HCT116 (cell line): Measurements from ENCODE around the gene CFAP99. TPM values are rescaled to one million over a fixed set of nuclear protein-coding genes. Genes with fewer than 3 reads are reported as not detected.

Experiments
- ATAC-seq: fragments of 200-7000 bp; cut with Tn5 transposase; 2 replicates; pipeline ENCODE4 v1.9.1; 2020; ENCODE audit warnings: mild to moderate bottlenecking, moderate library complexity
- BruUV-seq: library from RNA; stranded (reverse); fragments of 400-500 nt; replicated peaks from 2 replicates; lab custom pipeline; 2021; lab: Mats Ljungman, UMichigan
- CTCF ChIA-PET: fragments of 300-600 bp; sonication (Branson Sonifier 250); formaldehyde crosslinking; loops from one replicate; lab custom pipeline; 2021; ENCODE audit warnings: antibody characterized with exemption; lab: Charles Lee
- POLR2A ChIA-PET: fragments of 300-600, 350-600 bp; sonication (Branson Sonifier 250); formaldehyde crosslinking; loops from one replicate; lab custom pipeline; 2021; ENCODE audit warnings: antibody characterized with exemption; lab: Charles Lee
- RAD21 ChIA-PET, 2 experiments: fragments of 300-600 bp; sonication (Branson Sonifier 250); formaldehyde crosslinking; loops; one replicate each; lab custom pipeline; 2023; ENCODE audit warnings: low total read pairs in 2 of 2; ENCODE audit not compliant: uncharacterized antibody in 2 of 2, unreplicated experiment in 2 of 2, low non-redundant PET in 1 of 2; lab: Charles Lee
- DNase-seq: peaks from one replicate; pipeline ENCODE4 v3.0.0-alpha.2; 2010; ENCODE audit warnings: low read depth, low spot score
- H2AFZ ChIP-seq: fragments of 200-600 bp; shearing (Covaris generic), sonication (generic); 2 replicates; pipeline ENCODE4 v1.6.1; 2017; ENCODE audit warnings: low read depth, mixed run types, mixed read lengths, antibody characterized with exemption, low read length; ENCODE audit not compliant: poor library complexity, severe bottlenecking
- H3K27ac ChIP-seq: 2 replicates; pipeline ENCODE4 v1.5.1; 2012; ENCODE audit warnings: low read depth, low read length
- H3K27me3 ChIP-seq: fragments of 200-600 bp; sonication (generic); 2 replicates; pipeline ENCODE4 v1.6.1; 2016; ENCODE audit warnings: mixed run types, low read length, mixed read lengths; ENCODE audit not compliant: insufficient read depth
- H3K36me3 ChIP-seq, 2 experiments: fragments of 200-500 bp in 1 of 2; fragments of 200-600 bp in 1 of 2; sonication (Bioruptor generic) in 1 of 2; sonication (generic) in 1 of 2; 2 replicates each; pipeline versions ENCODE4 v1.5.1 to v1.6.1; 2014 to 2016; ENCODE audit warnings: low read length in 2 of 2, inconsistent platforms in 1 of 2, mixed read lengths in 1 of 2, mixed run types in 1 of 2; ENCODE audit not compliant: insufficient read depth in 2 of 2, control insufficient read depth in 1 of 2
- H3K4me1 ChIP-seq, 2 experiments: fragments of 200-600 bp in 1 of 2; sonication (generic) in 1 of 2; 2 replicates each; pipeline versions ENCODE4 v1.5.1 to v1.6.1; 2012 to 2017; ENCODE audit warnings: low read length in 2 of 2, inconsistent platforms in 1 of 2, mild to moderate bottlenecking in 1 of 2, mixed read lengths in 1 of 2, mixed run types in 1 of 2, moderate library complexity in 1 of 2; ENCODE audit not compliant: insufficient read depth in 2 of 2, control insufficient read depth in 1 of 2
- H3K4me2 ChIP-seq: fragments of 200-600 bp; sonication (generic); 2 replicates; pipeline ENCODE4 v1.6.1; 2017; ENCODE audit warnings: mixed run types, low read length, mixed read lengths
- H3K4me3 ChIP-seq, 2 experiments: fragments of 200-600 bp in 1 of 2; sonication (generic) in 1 of 2; replicated peaks in 1 of 2; 2 replicates each; pipeline ENCODE4 v1.5.1; 2011 to 2016; ENCODE audit warnings: low read length in 2 of 2, control low read depth in 1 of 2, low read depth in 1 of 2, mild to moderate bottlenecking in 1 of 2, mixed read lengths in 1 of 2, mixed run types in 1 of 2
- H3K79me2 ChIP-seq: fragments of 200-600 bp; sonication (generic); 2 replicates; pipeline ENCODE4 v1.6.1; 2017; ENCODE audit warnings: mild to moderate bottlenecking, mixed run types, low read length, moderate library complexity, mixed read lengths; ENCODE audit not compliant: insufficient read depth
- H3K9ac ChIP-seq: fragments of 200-600 bp; sonication (generic); 2 replicates; pipeline ENCODE4 v1.6.1; 2016; ENCODE audit warnings: low read length, mixed read lengths
- H3K9me2 ChIP-seq: fragments of 200-600 bp; sonication (generic), shearing (Covaris generic); 2 replicates; pipeline ENCODE4 v1.6.1; 2017; ENCODE audit warnings: mixed run types, mild to moderate bottlenecking, moderate library complexity; ENCODE audit not compliant: insufficient read depth
- H3K9me3 ChIP-seq, 2 experiments: fragments of 200-500 bp in 1 of 2; fragments of 200-600 bp in 1 of 2; sonication (Bioruptor generic) in 1 of 2; sonication (generic) in 1 of 2; 2 replicates each; pipeline ENCODE4 v1.6.1; 2014 to 2017; ENCODE audit warnings: low read length in 2 of 2, mixed read lengths in 2 of 2, inconsistent platforms in 1 of 2, low read depth in 1 of 2, mild to moderate bottlenecking in 1 of 2, mixed run types in 1 of 2, moderate library complexity in 1 of 2; ENCODE audit not compliant: control insufficient read depth in 1 of 2, insufficient read depth in 1 of 2
- H4K20me1 ChIP-seq: fragments of 200-600 bp; sonication (generic), shearing (Covaris generic); 2 replicates; pipeline ENCODE4 v1.6.1; 2017; ENCODE audit warnings: mixed run types, mild to moderate bottlenecking, moderate library complexity; ENCODE audit not compliant: insufficient read depth
- ELF1 ChIP-seq: IDR thresholded peaks from 2 replicates; pipeline ENCODE4 v1.6.1; 2012; ENCODE audit warnings: low read depth, borderline replicate concordance
- REST ChIP-seq: IDR thresholded peaks from 2 replicates; pipeline ENCODE4 v1.6.1; 2012; ENCODE audit warnings: low read depth
- SP1 ChIP-seq: IDR thresholded peaks from 2 replicates; pipeline ENCODE4 v1.6.1; 2012; ENCODE audit warnings: low read depth
- TCF7L2 ChIP-seq: IDR thresholded peaks from 2 replicates; pipeline ENCODE4 v1.7.0; 2011; ENCODE audit warnings: borderline replicate concordance, inconsistent platforms; ENCODE audit not compliant: insufficient read depth, insufficient read length; ENCODE audit errors: extremely low read depth
- ZBTB33 ChIP-seq: IDR thresholded peaks from 2 replicates; pipeline ENCODE4 v1.6.1; 2011; ENCODE audit warnings: mild to moderate bottlenecking, low read length, moderate library complexity; ENCODE audit not compliant: insufficient replicate concordance; ENCODE audit errors: extremely low read depth
- intact Hi-C: fragments of 100-400 bp; cut with micrococcal nuclease; formaldehyde crosslinking; loops from 2 replicates; pipeline ENCODE4 v1.10.0; 2022
- total RNA-seq: library from RNA; stranded (reverse); gene quantifications from one replicate; pipeline ENCODE4 v1.2.1, GENCODE V29; 2021; ENCODE audit not compliant: unreplicated experiment

The CFAP99 gene
- total RNA-seq, 1 experiment from 2014 or later = 0.42 TPM

GRCh38 chr4:2449511-2450392 is 31.0 kb downstream of the CFAP99 start:
- Histone ChIP-seq H3K9me2 (no peaks in the 10 kb centered on the region), H3K36me3 (no peaks in the 10 kb centered on the region), H3K4me3 (no peak overlapping the region), H3K27ac (no peak overlapping the region), H3K27me3 (no peaks in the 10 kb centered on the region), H3K9ac (no peak overlapping the region), H3K4me1 (no peaks in the 10 kb centered on the region), H3K79me2 (no peaks in the 10 kb centered on the region), H4K20me1 (no peaks in the 10 kb centered on the region), H3K9me3 (no peaks in the 10 kb centered on the region), H3K4me2 (no peak overlapping the region), H2AFZ (no peak overlapping the region)
- ATAC-seq = no peak
- ChIA-PET CTCF (interaction anchor here (1.7 kb wide), 1 partner anchor 8 kb away, joined by 8 read pairs; no protein-coding TSS in a partner anchor), RAD21 (no interaction called here), POLR2A (no interaction called here)
- no TSS peak for BruUV-seq
- no peak for TF ChIP-seq SP1
- TF ChIP-seq ELF1 = no peak
- no peak for TF ChIP-seq TCF7L2
- no peak for TF ChIP-seq ZBTB33
- TF ChIP-seq REST = no peak
- DNase-seq = no peak
- intact Hi-C loops = no loop called here
